Loucy (cell line): ENCODE results near the gene ZFYVE16.
"Not testable (repeated sequence)": the region's sequence is repeated elsewhere in the genome, so short reads cannot be mapped to it uniquely, and the experiment has no call there.

ENCODE experiments used
- EZH2phosphoT487 ChIP-seq: fragments of 200-600 bp; IDR thresholded peaks from 2 replicates; pipeline ENCODE4 v1.6.1; 2018; ENCODE audit warnings: antibody characterized with exemption, mild to moderate bottlenecking, moderate library complexity, borderline replicate concordance
- TF ChIP-seq, protein P1 (sequence below): fragments of 200-600 bp; sonication (generic); conservative IDR thresholded peaks from 2 replicates; pipeline ENCODE4 v1.5.1; 2014; ENCODE audit warnings: mild to moderate bottlenecking, antibody characterized with exemption, low read length

DNA sequence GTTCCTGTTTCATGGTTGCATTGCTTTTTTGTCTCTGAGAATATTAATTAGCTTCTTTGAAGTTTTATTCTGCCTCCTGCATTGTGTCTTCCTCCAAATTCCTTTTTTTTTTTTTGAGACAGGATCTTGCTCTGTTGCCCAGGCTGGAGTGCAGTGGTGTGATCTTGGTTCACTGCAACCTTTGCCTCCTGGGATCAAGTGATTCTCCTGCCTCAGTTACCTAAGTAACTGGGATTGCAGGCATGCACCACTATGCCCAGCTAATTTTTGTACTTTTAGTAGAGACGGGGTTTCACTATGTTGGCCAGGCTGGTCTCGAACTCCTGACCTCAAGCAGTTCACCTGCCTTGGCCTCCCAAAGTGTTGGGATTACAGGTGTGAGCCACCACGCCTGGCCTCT lies 16.5 kb downstream of the ZFYVE16 start:
- TF ChIP-seq, protein P1, sequence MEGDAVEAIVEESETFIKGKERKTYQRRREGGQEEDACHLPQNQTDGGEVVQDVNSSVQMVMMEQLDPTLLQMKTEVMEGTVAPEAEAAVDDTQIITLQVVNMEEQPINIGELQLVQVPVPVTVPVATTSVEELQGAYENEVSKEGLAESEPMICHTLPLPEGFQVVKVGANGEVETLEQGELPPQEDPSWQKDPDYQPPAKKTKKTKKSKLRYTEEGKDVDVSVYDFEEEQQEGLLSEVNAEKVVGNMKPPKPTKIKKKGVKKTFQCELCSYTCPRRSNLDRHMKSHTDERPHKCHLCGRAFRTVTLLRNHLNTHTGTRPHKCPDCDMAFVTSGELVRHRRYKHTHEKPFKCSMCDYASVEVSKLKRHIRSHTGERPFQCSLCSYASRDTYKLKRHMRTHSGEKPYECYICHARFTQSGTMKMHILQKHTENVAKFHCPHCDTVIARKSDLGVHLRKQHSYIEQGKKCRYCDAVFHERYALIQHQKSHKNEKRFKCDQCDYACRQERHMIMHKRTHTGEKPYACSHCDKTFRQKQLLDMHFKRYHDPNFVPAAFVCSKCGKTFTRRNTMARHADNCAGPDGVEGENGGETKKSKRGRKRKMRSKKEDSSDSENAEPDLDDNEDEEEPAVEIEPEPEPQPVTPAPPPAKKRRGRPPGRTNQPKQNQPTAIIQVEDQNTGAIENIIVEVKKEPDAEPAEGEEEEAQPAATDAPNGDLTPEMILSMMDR = not testable (repeated sequence)
- not testable (repeated sequence) for TF ChIP-seq EZH2phosphoT487
